ENCODE results near the gene XPA.
A peak's percentile ranks its signal among the peaks of the same experiment; 100 is the strongest.
"Not testable (repeated sequence)": the region's sequence is repeated elsewhere in the genome, so short reads cannot be mapped to it uniquely, and the experiment has no call there.

The XPA gene

DNA sequence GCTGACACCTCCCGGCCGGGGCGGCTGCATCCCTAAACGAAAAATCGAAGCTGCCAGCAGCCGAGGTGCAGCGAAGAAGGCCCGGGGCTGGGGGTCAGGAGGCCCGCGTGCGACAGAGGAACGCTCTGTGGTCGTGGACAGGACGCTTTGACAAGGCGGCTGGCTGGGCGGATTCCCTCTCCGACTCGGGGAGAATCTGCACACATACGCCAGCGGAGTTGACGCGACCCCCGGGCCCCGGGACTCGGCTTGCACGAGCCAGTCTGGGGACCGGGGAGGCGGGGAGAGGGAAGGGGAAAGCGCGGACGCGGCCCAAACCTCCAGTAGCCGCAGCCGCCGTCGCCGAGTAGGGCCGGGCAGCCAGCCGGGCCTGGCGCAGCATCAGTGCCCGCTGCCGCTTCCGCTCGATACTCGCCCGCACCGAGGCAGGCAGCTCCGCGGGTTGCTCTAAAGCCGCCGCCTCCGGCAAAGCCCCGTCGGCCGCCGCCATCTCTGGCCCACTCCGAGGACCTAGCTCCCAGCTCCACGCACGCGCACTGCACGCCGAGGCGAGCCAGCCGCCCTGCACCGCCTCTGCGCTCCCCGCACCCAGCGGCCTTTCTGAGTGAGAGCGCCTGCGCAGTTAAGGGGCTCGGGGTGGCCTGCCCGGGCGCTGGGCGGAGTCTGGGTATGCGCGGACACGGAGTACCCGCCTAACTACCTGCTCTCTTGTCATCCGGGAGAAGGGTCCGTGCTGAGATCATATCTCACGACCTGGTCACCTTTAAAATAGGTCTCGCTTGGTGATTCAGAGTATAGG is at the start of gene XPA:
Gene XPA (minus strand): TSS at position 538 of the 799 bp plus-strand sequence. CDS start 48 bp downstream, at position 490.
- DNase-seq = peak; percentile 99

- no peak for DNase-seq
Measured at GRCh38 chr9:97744710-97745708, 47.9 kb upstream of the XPA start.

DNA sequence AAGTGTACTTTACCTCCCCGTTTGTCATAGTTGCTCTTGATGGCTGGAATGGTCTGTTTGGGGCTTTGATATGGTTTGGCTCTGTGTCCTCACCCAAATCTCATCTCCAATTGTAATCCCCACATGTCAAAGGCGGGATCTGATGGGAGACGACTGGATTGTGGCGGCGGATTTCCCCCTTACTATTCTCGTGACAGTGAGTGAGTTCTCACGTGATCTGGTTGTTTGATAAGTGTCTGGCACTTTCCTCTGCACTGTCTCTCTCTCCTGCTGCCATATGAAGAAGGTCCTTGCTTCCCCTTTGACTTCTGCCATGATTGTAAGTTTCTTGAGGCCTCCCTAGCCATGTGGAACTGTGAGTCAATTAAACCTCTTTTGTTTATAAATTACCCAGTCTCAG is 46.9 kb upstream of the XPA start:
- not testable (repeated sequence) for DNase-seq

DNA sequence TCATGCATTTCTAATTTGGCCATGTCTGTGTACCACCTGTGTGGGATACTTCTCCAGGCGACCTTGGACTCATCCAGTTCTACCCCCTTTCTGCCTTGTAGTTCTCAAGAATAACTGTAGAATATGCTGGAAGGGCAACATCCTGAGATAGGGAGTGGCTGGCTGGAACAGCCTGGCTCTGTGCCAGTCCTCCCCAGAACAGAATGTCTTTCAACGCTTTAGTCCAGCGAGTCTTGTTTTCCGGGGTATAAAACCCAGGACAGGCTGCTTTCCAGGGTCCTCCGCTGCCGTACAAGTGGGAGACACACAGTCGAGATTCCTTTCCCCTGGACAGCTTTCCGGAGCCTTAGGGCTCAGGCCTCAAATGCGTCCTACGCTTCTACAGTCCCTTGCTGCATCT is 45.4 kb upstream of the XPA start:
- DNase-seq = peak; percentile 18

GRCh38 chr9:97741947-97742346 is 44.8 kb upstream of the XPA start:
- DNase-seq = no peak

DNA sequence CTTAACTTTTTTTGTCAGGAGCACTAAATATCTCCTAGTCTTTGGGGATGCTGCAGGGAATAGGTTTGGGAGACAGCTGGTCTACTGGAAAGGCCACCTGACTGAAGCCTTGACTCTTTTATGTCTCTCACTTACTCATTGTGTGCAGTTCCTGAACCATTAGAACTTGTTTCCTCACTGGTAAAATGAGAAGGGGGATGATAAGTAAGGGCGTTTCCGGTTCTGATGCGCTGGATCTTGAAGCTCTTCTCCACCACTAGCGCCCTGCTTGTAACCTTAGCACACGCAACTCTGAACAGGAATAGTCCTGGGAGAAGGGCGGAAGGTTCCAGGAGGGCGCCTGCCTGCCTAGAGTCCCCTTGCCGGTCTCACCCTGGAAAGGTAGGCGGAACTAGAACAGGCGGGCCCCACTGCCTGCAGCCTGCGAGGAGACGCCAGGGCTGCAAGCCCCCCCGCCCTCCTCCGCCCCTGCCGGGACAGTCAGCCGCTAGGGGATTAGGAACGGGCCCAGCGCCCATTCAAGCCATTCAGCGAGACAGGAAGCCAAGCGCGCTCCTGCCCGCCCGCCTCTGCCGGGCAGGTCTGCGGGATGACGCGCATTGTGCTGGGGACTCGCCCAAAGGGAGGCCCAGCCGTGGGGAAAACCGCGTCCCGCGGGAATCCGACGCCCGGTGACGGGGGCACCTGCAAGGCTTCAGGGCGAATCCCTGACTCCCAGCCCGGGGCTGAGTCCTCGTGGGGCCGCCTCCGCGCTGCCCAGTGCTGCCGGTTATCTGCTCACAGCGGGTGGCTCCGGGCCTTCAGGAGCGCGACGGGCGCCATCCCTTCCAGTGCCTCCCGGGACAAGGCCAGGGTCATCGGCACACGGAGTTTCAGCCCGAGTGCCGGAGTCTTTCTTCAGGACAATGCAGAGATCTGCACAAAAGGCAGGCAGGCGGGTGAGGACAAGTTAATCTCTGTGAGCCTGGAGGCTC is 44.0 kb upstream of the XPA start:
- DNase-seq = peak; percentile 89

DNA sequence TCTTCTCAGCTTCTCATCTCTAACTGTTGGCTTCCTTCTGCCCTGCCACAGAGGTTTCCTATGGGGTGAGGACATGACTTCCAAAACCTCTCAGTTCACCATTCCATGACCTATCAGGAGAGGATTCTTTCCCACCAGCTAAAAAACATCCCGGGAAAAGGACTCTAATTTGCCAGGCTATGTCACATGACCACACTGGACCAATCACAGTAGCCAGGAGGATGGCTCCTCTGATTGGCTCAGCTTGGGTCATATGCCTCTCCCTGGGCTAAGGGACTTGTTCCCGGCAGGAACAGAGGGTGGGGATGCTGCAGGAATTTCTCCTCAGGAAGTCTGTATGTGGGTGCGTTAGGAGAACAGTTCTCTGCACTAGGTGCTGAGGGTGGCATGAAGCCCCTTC is 40.3 kb upstream of the XPA start:
- DNase-seq = peak; percentile 91

- peak; percentile 91 for DNase-seq
Measured at GRCh38 chr9:97735070-97735600, 38.0 kb upstream of the XPA start.

DNA sequence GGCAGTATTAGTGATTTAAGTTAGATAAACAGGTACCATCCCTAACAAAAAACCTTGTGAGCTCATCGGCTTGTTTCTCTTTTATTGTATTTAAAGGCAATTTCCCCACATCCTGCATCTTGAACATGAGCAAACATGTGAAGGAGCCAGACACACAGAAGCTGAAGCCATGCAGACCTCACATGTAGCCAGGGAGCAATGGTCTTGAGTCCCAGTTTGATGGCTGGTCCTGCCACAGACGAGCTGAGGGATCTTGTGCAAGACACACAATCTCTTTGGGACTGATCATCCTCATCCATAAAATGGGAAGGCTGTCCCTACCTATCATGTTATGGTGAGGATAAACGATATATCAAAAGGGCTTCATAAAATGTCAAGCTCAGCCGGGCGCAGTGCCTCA is 29.6 kb upstream of the XPA start:
- DNase-seq = no peak

DNA sequence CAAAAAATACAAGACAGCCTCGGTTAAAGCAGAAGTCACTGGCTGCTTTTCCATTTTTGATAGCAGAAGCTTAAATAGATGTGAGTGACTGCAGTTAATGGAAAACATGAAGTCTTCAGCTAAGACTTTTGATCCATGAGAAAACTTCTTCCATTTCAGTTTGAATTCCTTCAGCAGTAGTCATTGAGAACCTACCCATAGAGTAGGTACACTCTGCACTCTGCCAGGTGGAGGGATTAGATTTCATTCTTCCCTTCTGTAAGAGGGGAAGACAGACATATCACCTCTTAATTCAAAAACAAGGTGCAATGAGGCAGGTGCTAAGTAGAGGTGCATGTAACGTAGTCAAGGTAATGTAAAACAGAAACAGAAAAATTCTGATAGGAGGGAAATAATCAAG is 26.7 kb upstream of the XPA start:
- no peak for DNase-seq

GRCh38 chr9:97722331-97722730 is 25.2 kb upstream of the XPA start:
- DNase-seq = no peak

DNA sequence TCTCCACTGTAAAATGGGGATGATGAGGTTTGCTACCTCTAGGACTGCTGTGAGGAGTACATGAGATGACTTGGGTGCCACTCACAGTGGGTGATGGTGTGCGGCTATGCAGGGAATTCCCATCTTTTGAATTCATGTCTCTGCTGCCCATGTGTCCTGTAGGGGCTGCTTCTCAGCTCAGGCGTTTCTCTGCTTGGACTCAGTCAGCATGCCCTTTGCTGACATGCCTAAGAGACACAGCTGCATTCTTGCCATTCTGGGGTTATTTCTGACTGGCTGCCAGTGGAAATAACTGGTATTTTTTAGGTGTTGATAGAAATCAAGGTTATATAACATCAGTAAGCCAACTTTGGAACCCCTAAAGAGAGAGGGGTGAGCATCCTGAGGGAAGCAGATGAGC is 24.3 kb upstream of the XPA start:
- no peak for DNase-seq

- DNase-seq = no peak
Measured at GRCh38 chr9:97717866-97718265, 20.7 kb upstream of the XPA start.

GRCh38 chr9:97714435-97714834 is 17.3 kb upstream of the XPA start:
- DNase-seq = no peak

DNA sequence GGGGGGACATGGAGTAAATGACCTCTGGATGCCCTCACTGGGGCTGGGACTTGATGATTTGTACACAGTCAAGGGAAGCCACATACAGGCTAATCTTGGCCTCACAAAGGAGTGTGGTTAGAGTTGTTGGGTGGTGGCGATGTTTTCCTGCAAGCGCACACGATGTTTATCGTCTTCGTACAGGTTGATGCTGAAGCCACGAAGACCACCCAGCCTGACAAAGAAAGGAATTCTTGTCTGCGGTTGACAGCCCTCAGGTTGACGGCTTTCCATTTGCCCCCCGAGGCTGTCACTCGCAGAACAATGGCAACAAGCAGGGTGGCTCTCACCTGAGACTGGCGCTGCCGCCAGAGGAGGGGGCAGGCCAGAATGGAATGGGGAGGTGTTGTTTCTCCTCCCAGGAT is 14.1 kb upstream of the XPA start:
- no peak for DNase-seq

GRCh38 chr9:97710356-97711222 is 13.4 kb upstream of the XPA start:
- peak; percentile 81 for DNase-seq

- no peak for DNase-seq
Measured at GRCh38 chr9:97706246-97706645, 9.1 kb upstream of the XPA start.

- DNase-seq = no peak
Measured at GRCh38 chr9:97705354-97705950, 8.3 kb upstream of the XPA start.

DNA sequence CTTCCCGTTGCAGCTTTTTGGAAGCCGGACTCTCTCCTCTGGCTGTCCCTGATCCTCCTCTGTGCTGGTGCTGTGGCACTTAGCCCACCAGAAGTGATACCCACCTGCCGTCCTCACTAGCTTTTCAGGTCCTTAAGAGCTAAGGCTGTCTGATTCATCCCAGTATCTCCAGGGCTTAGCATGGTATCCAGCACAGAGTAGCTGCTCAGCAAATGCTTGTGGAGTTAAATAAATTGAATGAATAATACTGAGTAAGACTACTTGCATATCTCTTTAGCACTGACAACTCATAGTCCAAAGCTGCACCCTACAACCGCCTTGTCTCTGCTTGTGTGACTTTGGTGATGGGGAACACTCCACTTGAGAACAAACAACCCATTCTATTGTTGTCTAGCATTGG is 7.7 kb upstream of the XPA start:
- no peak for DNase-seq

DNA sequence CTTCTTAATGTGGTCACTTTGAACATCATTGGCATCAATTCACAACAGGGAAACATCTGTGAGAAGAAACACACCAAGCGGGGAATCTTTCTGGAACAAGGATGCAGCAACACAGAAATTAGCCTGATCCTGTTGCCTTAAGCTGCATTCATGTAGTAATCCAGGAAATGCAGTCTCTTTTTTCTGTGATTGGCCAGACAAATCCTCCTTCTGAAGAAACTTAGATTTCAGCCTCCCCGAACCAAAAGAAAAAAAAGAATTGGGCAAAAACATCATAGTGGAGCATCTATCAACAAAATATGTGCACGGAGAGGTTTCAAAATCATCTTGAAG is 7.2 kb upstream of the XPA start:
- no peak for DNase-seq
